Spinal cord (tissue), 10 donors: ENCODE measurements around the gene CMA1. TPM values are rescaled to one million over a fixed set of nuclear protein-coding genes. Genes with fewer than 3 reads are reported as not detected.
"Not testable (repeated sequence)": the region's sequence is repeated elsewhere in the genome, so short reads cannot be mapped to it uniquely, and the experiment has no call there.

Experiments
- DNase-seq, 6 donors: peaks; one replicate each; pipeline versions ENCODE4 v3.0.0 to v3.0.0-alpha.2; 2013 to 2015; ENCODE audit warnings: low spot score in 6 of 6, low read depth in 4 of 6
- H3K27ac ChIP-seq: one replicate; pipeline ENCODE4 v1.5.1; 2013; ENCODE audit warnings: low read depth, low read length, control low read depth
- H3K27me3 ChIP-seq: one replicate; pipeline ENCODE4 v1.6.1; 2013; ENCODE audit warnings: low read length; ENCODE audit not compliant: control insufficient read depth, insufficient read depth
- H3K36me3 ChIP-seq: one replicate; pipeline ENCODE4 v1.6.1; 2013; ENCODE audit warnings: low read length; ENCODE audit not compliant: control insufficient read depth, insufficient read depth
- H3K4me1 ChIP-seq: one replicate; pipeline ENCODE4 v1.6.1; 2013; ENCODE audit warnings: low read length; ENCODE audit not compliant: control insufficient read depth, insufficient read depth
- H3K4me3 ChIP-seq: one replicate; pipeline ENCODE4 v1.5.1; 2013; ENCODE audit warnings: low read depth, low read length, control low read depth
- H3K9me3 ChIP-seq: one replicate; pipeline ENCODE4 v1.6.1; 2013; ENCODE audit warnings: low read length; ENCODE audit not compliant: control insufficient read depth, insufficient read depth
- WGBS: methylation state at CpG from one replicate; pipeline ENCODE4 v1.1.5; 2013; ENCODE audit warnings: missing lambda C conversion rate; ENCODE audit not compliant: insufficient coverage; 5-methylcytosine and 5-hydroxymethylcytosine counted together
- polyA plus RNA-seq, 2 donors: library from polyadenylated mRNA; unstranded; fragments of 120-200 nt; gene quantifications; one replicate each; pipeline ENCODE4 v1.2.1, GENCODE V29; 2013; ENCODE audit not compliant: insufficient read length in 2 of 2
- total RNA-seq, 2 donors: library from RNA; depleted of rRNA in 1 of 2; stranded (reverse); fragments of 120-200 nt in 1 of 2; fragments of >200 nt in 1 of 2; gene quantifications; one replicate each; pipeline versions ENCODE4 v1.2.3 to v1.2.4, GENCODE V29; 2013 to 2014
- donor health status: healthy.

CMA1 gene
- total and polyA plus RNA-seq, 4 donors = not detected

- Histone ChIP-seq H3K4me1 (no peaks in the 10 kb centered on the region), H3K27ac (no peak overlapping the region), H3K36me3 (no peaks in the 10 kb centered on the region), H3K27me3 (no peaks in the 10 kb centered on the region), H3K9me3 (no peaks in the 10 kb centered on the region), H3K4me3 (no peak overlapping the region)
- WGBS = 0% methylated on average over 1 of the region's 2 CpGs
- no peak for DNase-seq
Observed at GRCh38 chr14:24513009-24513408, 4.9 kb upstream of the CMA1 start.

GRCh38 chr14:24506443-24506842 lies 1.6 kb downstream of the CMA1 start:
- no peaks in the 10 kb centered on the region for H3K27me3 ChIP-seq
- no peaks in the 10 kb centered on the region for H3K36me3 ChIP-seq
- no peaks in the 10 kb centered on the region for H3K4me1 ChIP-seq
- H3K9me3 ChIP-seq = no peaks in the 10 kb centered on the region
- DNase-seq = no peak
- H3K4me3 ChIP-seq = no peak overlapping the region
- 82% methylated on average over 5 of the region's 6 CpGs for WGBS
- no peak overlapping the region for H3K27ac ChIP-seq

- Histone ChIP-seq H3K9me3 (no peaks in the 10 kb centered on the region), H3K27me3 (no peaks in the 10 kb centered on the region), H3K4me1 (no peaks in the 10 kb centered on the region), H3K27ac (no peak overlapping the region), H3K4me3 (no peak overlapping the region), H3K36me3 (no peaks in the 10 kb centered on the region)
- no peak for DNase-seq
- 100% methylated on average over 1 of the region's 5 CpGs for WGBS
Observed at GRCh38 chr14:24504425-24504950, 3.6 kb downstream of the CMA1 start.

GRCh38 chr14:24491586-24492408 lies 16.3 kb downstream of the CMA1 start:
- WGBS = 79% methylated on average over 18 of the region's 19 CpGs
- H3K27ac ChIP-seq, H3K4me3 ChIP-seq, H3K36me3 ChIP-seq, H3K27me3 ChIP-seq, H3K4me1 ChIP-seq, H3K9me3 ChIP-seq, DNase-seq: not testable (repeated sequence)

- no peaks in the 10 kb centered on the region for H3K36me3 ChIP-seq
- no peak for DNase-seq
- H3K27me3 ChIP-seq = no peaks in the 10 kb centered on the region
- 60% methylated on average over 1 of the region's 4 CpGs for WGBS
- no peak overlapping the region for H3K4me3 ChIP-seq
- H3K4me1 ChIP-seq = peaks cover 3% of the 10 kb centered on the region
- no peak overlapping the region for H3K27ac ChIP-seq
- no peaks in the 10 kb centered on the region for H3K9me3 ChIP-seq
Observed at GRCh38 chr14:24483604-24484252, 24.3 kb downstream of the CMA1 start.

- not testable (repeated sequence) for H3K4me1 ChIP-seq, H3K27ac ChIP-seq, H3K4me3 ChIP-seq, DNase-seq, H3K27me3 ChIP-seq, H3K9me3 ChIP-seq, H3K36me3 ChIP-seq
- no CpG with 5 or more reads among the region's 2 CpGs for WGBS
Observed at GRCh38 chr14:24482699-24483303, 25.3 kb downstream of the CMA1 start.

GRCh38 chr14:24481622-24482324 lies 26.3 kb downstream of the CMA1 start:
- no peaks in the 10 kb centered on the region for H3K9me3 ChIP-seq
- peaks cover 3% of the 10 kb centered on the region for H3K4me1 ChIP-seq
- H3K27ac ChIP-seq = no peak overlapping the region
- whole genome bisulfite sequencing = 41% methylated on average over 18 of the region's 23 CpGs
- no peaks in the 10 kb centered on the region for H3K27me3 ChIP-seq
- H3K4me3 ChIP-seq = no peak overlapping the region
- DNase-seq = peak in 1 of 6 donors; percentile 37
- H3K36me3 ChIP-seq = no peaks in the 10 kb centered on the region

- DNase-seq, H3K27me3 ChIP-seq: not testable (repeated sequence)
- WGBS = 0% methylated on average over 1 of the region's 1 CpG
Observed at GRCh38 chr14:24479999-24480398, 28.1 kb downstream of the CMA1 start.

GRCh38 chr14:24475261-24475660 lies 32.8 kb downstream of the CMA1 start:
- H3K27ac ChIP-seq = no peak overlapping the region
- DNase-seq = no peak
- no CpG with 5 or more reads among the region's 4 CpGs for WGBS
- H3K4me1 ChIP-seq = no peaks in the 10 kb centered on the region
- H3K27me3 ChIP-seq = no peaks in the 10 kb centered on the region
- H3K36me3 ChIP-seq = no peaks in the 10 kb centered on the region
- no peak overlapping the region for H3K4me3 ChIP-seq
- no peaks in the 10 kb centered on the region for H3K9me3 ChIP-seq

More at GRCh38 chr14:24479999-24480398, 28.1 kb downstream of the CMA1 start:
- not testable (repeated sequence) for H3K4me1 ChIP-seq, H3K9me3 ChIP-seq, H3K27ac ChIP-seq, H3K36me3 ChIP-seq, H3K4me3 ChIP-seq
